ENCODE data around the gene PHKB. TPM values are rescaled to one million over a fixed set of nuclear protein-coding genes. Genes with fewer than 3 reads are reported as not detected.
"Not testable (repeated sequence)": the region's sequence is repeated elsewhere in the genome, so short reads cannot be mapped to it uniquely, and the experiment has no call there.

PHKB gene
- polyA plus RNA-seq, 1 donor from 2014 or later: 99.5 TPM

DNA sequence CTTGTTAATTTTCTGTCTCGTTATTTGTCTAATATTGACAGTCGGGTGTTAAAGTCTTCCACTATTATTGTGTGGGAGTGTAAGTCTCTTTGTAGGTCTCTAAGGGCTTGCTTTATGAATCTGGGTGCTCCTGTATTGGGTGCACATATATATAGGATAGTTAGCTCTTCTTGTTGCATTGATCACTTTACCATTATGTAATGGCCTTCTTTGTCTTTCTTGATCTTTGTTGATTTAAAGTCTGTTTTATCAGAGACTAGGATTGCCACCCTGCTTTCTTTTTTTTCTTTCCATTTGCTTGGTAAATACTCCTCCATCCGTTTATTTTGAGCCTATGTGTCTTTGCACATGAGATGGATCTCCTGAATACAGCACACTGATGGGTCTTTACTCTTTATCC is 90.6 kb downstream of the PHKB start:
- H3K36me3 ChIP-seq (ENCODE audit: insufficient read depth, low read length); H3K9me2 ChIP-seq (ENCODE audit: insufficient read depth, low read length); H3K4me3 ChIP-seq (ENCODE audit: low read length); H3K9me3 ChIP-seq (ENCODE audit: low read length); H3K4me2 ChIP-seq (ENCODE audit: low read length); H3F3A ChIP-seq (ENCODE audit: insufficient read depth, low read length, poor library complexity, severe bottlenecking); H2AFZ ChIP-seq (ENCODE audit: low read depth, low read length); H3K27ac ChIP-seq (ENCODE audit: low read length); H3K79me2 ChIP-seq (replicated peaks; ENCODE audit: insufficient read depth, low read length); H3K9ac ChIP-seq (ENCODE audit: low read length); H4K20me1 ChIP-seq (ENCODE audit: insufficient read depth); H3K27me3 ChIP-seq (ENCODE audit: insufficient read depth, low read depth, low read length): not testable (repeated sequence)

GRCh38 chr16:47553853-47554564 is 92.9 kb downstream of the PHKB start:
- no peaks in the 10 kb centered on the region for H3K79me2 ChIP-seq (replicated peaks; ENCODE audit: insufficient read depth, low read length)
- H3K9me3 ChIP-seq (ENCODE audit: low read length): peaks cover 6% of the 10 kb centered on the region
- no peaks in the 10 kb centered on the region for H3K27me3 ChIP-seq (ENCODE audit: insufficient read depth, low read depth, low read length)
- no peaks in the 10 kb centered on the region for H4K20me1 ChIP-seq (ENCODE audit: insufficient read depth)
- H3K27ac ChIP-seq (ENCODE audit: low read length): no peak overlapping the region
- H3K36me3 ChIP-seq (ENCODE audit: insufficient read depth, low read length): peaks cover 7% of the 10 kb centered on the region
- H2AFZ ChIP-seq (ENCODE audit: low read depth, low read length): no peak overlapping the region
- no peak overlapping the region for H3K4me2 ChIP-seq (ENCODE audit: low read length)
- H3K4me3 ChIP-seq (ENCODE audit: low read length): no peak overlapping the region
- H3F3A ChIP-seq (ENCODE audit: insufficient read depth, low read length, poor library complexity, severe bottlenecking): no peaks in the 10 kb centered on the region
- H3K9me2 ChIP-seq (ENCODE audit: insufficient read depth, low read length): no peaks in the 10 kb centered on the region
- TF ChIP-seq MXI1 (conservative IDR thresholded peaks at IDR 0.05; ENCODE audit: poor library complexity, severe bottlenecking) (no peak), TAF1 (IDR thresholded peaks at IDR 0.05; ENCODE audit: low read depth) (no peak), EP300 (conservative IDR thresholded peaks at IDR 0.05; ENCODE audit: poor library complexity, severe bottlenecking) (no peak), POLR2AphosphoS5 (IDR thresholded peaks at IDR 0.05) (no peak), SMC3 (conservative IDR thresholded peaks at IDR 0.05; ENCODE audit: poor library complexity) (no peak), RAD21 (conservative IDR thresholded peaks at IDR 0.05) (no peak), EZH2 (IDR thresholded peaks at IDR 0.05; ENCODE audit: borderline replicate concordance, insufficient read depth, low read length, poor library complexity, severe bottlenecking) (no peak)
- H3K9ac ChIP-seq (ENCODE audit: low read length): no peak overlapping the region

DNA sequence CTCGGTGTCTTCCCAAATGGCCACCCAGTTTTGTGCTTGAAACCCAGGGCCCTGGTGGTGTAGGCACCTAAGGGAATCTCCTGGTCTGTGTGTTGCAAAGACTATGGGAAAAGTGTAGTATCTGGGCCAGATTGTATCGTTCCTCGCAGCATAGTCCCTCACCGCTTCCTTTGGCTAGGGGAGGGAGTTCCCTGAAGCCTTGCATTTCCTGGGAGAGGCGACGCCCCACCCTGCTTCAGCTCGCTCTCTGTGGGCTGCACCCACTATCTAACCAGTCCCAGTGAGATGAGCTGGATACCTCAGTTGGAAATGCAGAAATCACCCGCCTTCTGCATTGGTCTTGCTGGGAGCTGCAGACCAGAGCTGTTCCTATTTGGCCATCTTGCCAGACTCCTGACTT is 93.5 kb downstream of the PHKB start:
- H3K36me3 ChIP-seq (ENCODE audit: insufficient read depth, low read length): not testable (repeated sequence)

DNA sequence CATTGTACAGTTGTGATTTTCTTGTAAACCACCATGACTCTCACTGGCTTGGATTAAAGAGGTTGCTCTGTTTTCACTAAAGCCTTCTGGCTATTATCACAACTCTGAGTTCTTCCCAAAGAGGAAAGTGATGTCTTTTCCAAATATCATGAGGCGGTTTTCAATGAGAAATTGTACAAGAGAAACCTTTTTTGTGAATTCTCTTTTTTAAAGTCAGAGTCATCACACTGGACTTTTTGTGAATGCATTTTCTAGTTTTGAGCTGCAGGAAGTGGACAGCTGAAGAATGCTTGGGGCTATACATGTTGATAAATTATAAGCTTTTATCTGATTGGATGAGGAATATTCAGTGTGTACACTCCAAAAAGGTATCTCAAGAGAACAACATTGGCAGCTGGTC is 100.2 kb downstream of the PHKB start:
- H4K20me1 ChIP-seq (ENCODE audit: insufficient read depth): no peaks in the 10 kb centered on the region
- no peaks in the 10 kb centered on the region for H3K79me2 ChIP-seq (replicated peaks; ENCODE audit: insufficient read depth, low read length)
- H3K27me3 ChIP-seq (ENCODE audit: insufficient read depth, low read depth, low read length): no peaks in the 10 kb centered on the region
- no peak overlapping the region for H3K27ac ChIP-seq (ENCODE audit: low read length)
- H3K9ac ChIP-seq (ENCODE audit: low read length): no peak overlapping the region
- H3K4me3 ChIP-seq (ENCODE audit: low read length): no peak overlapping the region
- no peak overlapping the region for H3K4me2 ChIP-seq (ENCODE audit: low read length)
- peaks cover 2% of the 10 kb centered on the region for H3K36me3 ChIP-seq (ENCODE audit: insufficient read depth, low read length)
- H3F3A ChIP-seq (ENCODE audit: insufficient read depth, low read length, poor library complexity, severe bottlenecking): no peaks in the 10 kb centered on the region
- TF ChIP-seq RAD21 (conservative IDR thresholded peaks at IDR 0.05) (no peak), POLR2AphosphoS5 (IDR thresholded peaks at IDR 0.05) (no peak), EP300 (conservative IDR thresholded peaks at IDR 0.05; ENCODE audit: poor library complexity, severe bottlenecking) (no peak), TAF1 (IDR thresholded peaks at IDR 0.05; ENCODE audit: low read depth) (no peak), MXI1 (conservative IDR thresholded peaks at IDR 0.05; ENCODE audit: poor library complexity, severe bottlenecking) (no peak), REST (IDR thresholded peaks at IDR 0.05; ENCODE audit: borderline replicate concordance) (no peak), EZH2 (IDR thresholded peaks at IDR 0.05; ENCODE audit: borderline replicate concordance, insufficient read depth, low read length, poor library complexity, severe bottlenecking) (no peak), SMC3 (conservative IDR thresholded peaks at IDR 0.05; ENCODE audit: poor library complexity) (no peak), CTCF (IDR thresholded peaks at IDR 0.05; ENCODE audit: poor library complexity, severe bottlenecking) (no peak)
- H3K9me2 ChIP-seq (ENCODE audit: insufficient read depth, low read length): no peaks in the 10 kb centered on the region
- H2AFZ ChIP-seq (ENCODE audit: low read depth, low read length): no peak overlapping the region
- H3K9me3 ChIP-seq (ENCODE audit: low read length): no peaks in the 10 kb centered on the region

More for the DNA sequence above, 93.5 kb downstream of the PHKB start:
- not testable (repeated sequence) for H3K9ac ChIP-seq (ENCODE audit: low read length); H3K4me2 ChIP-seq (ENCODE audit: low read length); H3K79me2 ChIP-seq (replicated peaks; ENCODE audit: insufficient read depth, low read length); H3K9me2 ChIP-seq (ENCODE audit: insufficient read depth, low read length); H3K9me3 ChIP-seq (ENCODE audit: low read length); H4K20me1 ChIP-seq (ENCODE audit: insufficient read depth); H2AFZ ChIP-seq (ENCODE audit: low read depth, low read length); H3K27ac ChIP-seq (ENCODE audit: low read length); H3K4me3 ChIP-seq (ENCODE audit: low read length); H3K27me3 ChIP-seq (ENCODE audit: insufficient read depth, low read depth, low read length); H3F3A ChIP-seq (ENCODE audit: insufficient read depth, low read length, poor library complexity, severe bottlenecking)
